Spleen (tissue), 11 donors: Measurements from ENCODE around the gene GREB1L. TPM values are rescaled to one million over a fixed set of nuclear protein-coding genes. Genes with fewer than 3 reads are reported as not detected.

Experiments used
- DNase-seq: peaks from one replicate; pipeline ENCODE4 v3.0.0-alpha.2; 2020
- H3K27ac ChIP-seq, 8 donors: fragments of 200-600 bp; sonication (generic) in 7 of 8; 1 replicate in 4 of 8; 2 replicates in 4 of 8; pipeline versions ENCODE4 v1.5.0 to v1.8.0; 2016 to 2021; ENCODE audit warnings: inconsistent platforms in 4 of 8, mild to moderate bottlenecking in 4 of 8, moderate library complexity in 1 of 8
- H3K27me3 ChIP-seq, 7 donors: fragments of 200-600 bp; sonication (generic) in 6 of 7; replicated peaks in 1 of 7; 1 replicate in 4 of 7; 2 replicates in 3 of 7; pipeline versions ENCODE4 v1.5.0 to v1.8.0; 2016 to 2021; ENCODE audit warnings: inconsistent platforms in 3 of 7, mild to moderate bottlenecking in 1 of 7
- H3K36me3 ChIP-seq, 6 donors: fragments of 200-600 bp; sonication (generic) in 5 of 6; 1 replicate in 4 of 6; 2 replicates in 2 of 6; pipeline versions ENCODE4 v1.5.0 to v1.8.0; 2016 to 2021; ENCODE audit warnings: inconsistent platforms in 2 of 6
- H3K4me1 ChIP-seq, 6 donors: fragments of 200-600 bp; sonication (generic) in 5 of 6; 1 replicate in 3 of 6; 2 replicates in 3 of 6; pipeline versions ENCODE4 v1.5.0 to v1.8.0; 2016 to 2021; ENCODE audit warnings: inconsistent platforms in 3 of 6
- H3K4me3 ChIP-seq, 8 donors: fragments of 200-600 bp; sonication (generic) in 7 of 8; 1 replicate in 4 of 8; 2 replicates in 4 of 8; pipeline versions ENCODE4 v1.5.0 to v1.8.0; 2016 to 2021; ENCODE audit warnings: inconsistent platforms in 4 of 8, mild to moderate bottlenecking in 4 of 8, moderate library complexity in 2 of 8
- H3K9me3 ChIP-seq, 8 donors: fragments of 200-600 bp; sonication (generic) in 7 of 8; 1 replicate in 4 of 8; 2 replicates in 4 of 8; pipeline versions ENCODE4 v1.5.0 to v1.8.0; 2016 to 2021; ENCODE audit warnings: inconsistent platforms in 4 of 8
- POLR2A ChIP-seq, 3 donors: fragments of 450-650 bp; IDR thresholded peaks; one replicate each; pipeline ENCODE4 v1.5.1; 2017; ENCODE audit warnings: antibody characterized with exemption in 3 of 3, mild to moderate bottlenecking in 1 of 3
- POLR2AphosphoS5 ChIP-seq, 3 donors: sonication (generic); formaldehyde crosslinking; IDR thresholded peaks; one replicate each; pipeline ENCODE4 v1.5.1; 2017; ENCODE audit warnings: antibody characterized with exemption in 3 of 3
- WGBS, 5 donors: extraction: QIAGEN DNeasy Blood & Tissue Kit in 3 of 5; methylation state at CpG; one replicate each; pipeline versions ENCODE4 v1.1.5 to v1.1.7; 2013 to 2018; 5-methylcytosine and 5-hydroxymethylcytosine counted together
- intact Hi-C: fragments of 100-400 bp; cut with DNase I; formaldehyde crosslinking; loops from one replicate; pipeline ENCODE4 v1.15.0; 2023; ENCODE audit warnings: low total_unique reads
- polyA plus RNA-seq, 3 donors: library from polyadenylated mRNA; stranded (reverse); fragments of 200-250 nt; gene quantifications; one replicate each; pipeline ENCODE4 v1.2.1, GENCODE V29; 2013
- total RNA-seq, 7 donors: library from RNA; depleted of rRNA in 3 of 7; stranded (reverse); fragments of >200 nt in 3 of 7; fragmentation: NEBNext Ultra II Directional in 4 of 7; extraction: Animal tissue kit (Norgen Biotek cat#: 25700) in 4 of 7; gene quantifications; one replicate each; pipeline versions ENCODE4 v1.1.0 to v1.2.1, GENCODE V29; 2016 to 2021
- TF ChIP-seq, protein P1 (sequence below), 11 experiments: fragments of 200-600 bp in 7 of 11; fragments of 450-650 bp in 4 of 11; sonication (generic) in 4 of 11; IDR thresholded peaks in 8 of 11; conservative IDR thresholded peaks in 3 of 11; 1 replicate in 7 of 11; 2 replicates in 4 of 11; pipeline versions ENCODE4 v1.4.0 to v1.8.0; 2016 to 2021; ENCODE audit warnings: antibody characterized with exemption in 11 of 11, inconsistent platforms in 4 of 11, mild to moderate bottlenecking in 1 of 11
- donor health status: healthy with polysubstance abuse.
- donor health status: DM: no; HTN: no; CAD: no; lungs with moderate emphysema.
- donor health status: DM: no; HTN: no; CAD: no.
- donor health status: Bipolar disorder and iron deficiency.
- donor health status: healthy.
- donor health status: DM: no; HTN: no; CAD: no.
- donor health status: DM: yes; HTN: yes; CAD: no.

The GREB1L gene
- total and polyA plus RNA-seq, 10 donors, result under 0.01 to 0.79 (median 0.57) TPM

DNA sequence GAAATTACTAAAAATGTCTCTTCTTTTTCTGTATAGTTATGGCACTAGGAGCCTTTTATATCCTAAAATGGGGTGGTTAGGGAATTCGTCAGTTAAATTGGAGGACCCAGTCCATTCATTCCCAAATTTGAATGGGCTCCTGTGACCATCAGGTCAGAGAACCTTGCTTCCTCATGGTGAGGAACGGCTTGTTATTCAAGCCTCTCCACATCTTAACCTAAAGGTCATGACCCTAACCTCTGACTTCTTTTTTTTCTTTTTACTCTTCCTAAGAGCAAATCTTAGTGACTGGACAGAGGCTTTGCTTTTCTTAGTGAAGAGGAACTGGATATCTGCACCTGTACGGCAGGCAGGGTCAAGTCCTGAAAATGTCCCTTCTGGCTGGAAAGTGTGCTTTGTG lies 53.1 kb downstream of the GREB1L start:
- intact Hi-C loops, result no loop called here

DNA sequence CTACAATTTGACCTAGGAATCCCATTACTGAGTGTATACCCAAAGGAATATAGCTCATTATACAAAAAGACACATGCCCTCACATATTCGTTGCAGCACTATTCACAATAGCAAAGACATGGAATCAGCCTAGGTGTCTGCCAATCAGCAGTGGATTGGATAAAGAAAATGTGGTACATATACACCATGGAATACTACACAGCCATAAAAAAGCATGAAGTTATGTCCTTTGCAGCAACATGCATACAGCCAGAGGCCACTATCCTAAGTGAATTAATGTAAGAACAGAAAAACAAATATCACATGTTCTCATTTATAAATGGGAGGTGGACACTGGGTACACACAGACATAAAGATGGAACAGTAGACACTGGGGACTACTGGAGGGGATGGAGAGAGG lies 54.0 kb downstream of the GREB1L start:
- no peak for DNase-seq
- 78 to 94% (median 89%) methylated on average over 1 of the region's 1 CpG for WGBS, 5 donors
- Histone ChIP-seq H3K27ac (no peak overlapping the region), H3K9me3 (peaks cover 0 to 5% (median 0%) of the 10 kb centered on the region in 8 donors), H3K4me3 (no peak overlapping the region), H3K27me3 (peaks cover 0 to 6% (median 0%) of the 10 kb centered on the region in 7 donors), H3K36me3 (no peaks in the 10 kb centered on the region), H3K4me1 (no peaks in the 10 kb centered on the region)
- intact Hi-C loops, result no loop called here
- TF ChIP-seq, protein P1, sequence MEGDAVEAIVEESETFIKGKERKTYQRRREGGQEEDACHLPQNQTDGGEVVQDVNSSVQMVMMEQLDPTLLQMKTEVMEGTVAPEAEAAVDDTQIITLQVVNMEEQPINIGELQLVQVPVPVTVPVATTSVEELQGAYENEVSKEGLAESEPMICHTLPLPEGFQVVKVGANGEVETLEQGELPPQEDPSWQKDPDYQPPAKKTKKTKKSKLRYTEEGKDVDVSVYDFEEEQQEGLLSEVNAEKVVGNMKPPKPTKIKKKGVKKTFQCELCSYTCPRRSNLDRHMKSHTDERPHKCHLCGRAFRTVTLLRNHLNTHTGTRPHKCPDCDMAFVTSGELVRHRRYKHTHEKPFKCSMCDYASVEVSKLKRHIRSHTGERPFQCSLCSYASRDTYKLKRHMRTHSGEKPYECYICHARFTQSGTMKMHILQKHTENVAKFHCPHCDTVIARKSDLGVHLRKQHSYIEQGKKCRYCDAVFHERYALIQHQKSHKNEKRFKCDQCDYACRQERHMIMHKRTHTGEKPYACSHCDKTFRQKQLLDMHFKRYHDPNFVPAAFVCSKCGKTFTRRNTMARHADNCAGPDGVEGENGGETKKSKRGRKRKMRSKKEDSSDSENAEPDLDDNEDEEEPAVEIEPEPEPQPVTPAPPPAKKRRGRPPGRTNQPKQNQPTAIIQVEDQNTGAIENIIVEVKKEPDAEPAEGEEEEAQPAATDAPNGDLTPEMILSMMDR (IDR thresholded peaks at IDR 0.05 in 8 of 11, conservative IDR thresholded peaks at IDR 0.05 in 3 of 11), result no peak
- no peak for TF ChIP-seq POLR2AphosphoS5 (IDR thresholded peaks at IDR 0.05)
- TF ChIP-seq POLR2A (IDR thresholded peaks at IDR 0.05), result no peak

More for the DNA sequence above, 53.1 kb downstream of the GREB1L start:
- peaks cover 0 to 7% (median 0%) of the 10 kb centered on the region in 7 donors for H3K27me3 ChIP-seq
- no peak overlapping the region for H3K27ac ChIP-seq
- no peak for DNase-seq
- no peaks in the 10 kb centered on the region for H3K36me3 ChIP-seq
- no peaks in the 10 kb centered on the region for H3K4me1 ChIP-seq
- H3K4me3 ChIP-seq, result no peak overlapping the region
- TF ChIP-seq POLR2A (IDR thresholded peaks at IDR 0.05) (no peak), POLR2AphosphoS5 (IDR thresholded peaks at IDR 0.05) (no peak)
- TF ChIP-seq, protein P1 (IDR thresholded peaks at IDR 0.05 in 8 of 11, conservative IDR thresholded peaks at IDR 0.05 in 3 of 11), result no peak
- WGBS, 5 donors, result 79 to 87% (median 80%) methylated on average over 3 of the region's 3 CpGs
- H3K9me3 ChIP-seq, result peaks cover 0 to 5% (median 0%) of the 10 kb centered on the region in 8 donors

DNA sequence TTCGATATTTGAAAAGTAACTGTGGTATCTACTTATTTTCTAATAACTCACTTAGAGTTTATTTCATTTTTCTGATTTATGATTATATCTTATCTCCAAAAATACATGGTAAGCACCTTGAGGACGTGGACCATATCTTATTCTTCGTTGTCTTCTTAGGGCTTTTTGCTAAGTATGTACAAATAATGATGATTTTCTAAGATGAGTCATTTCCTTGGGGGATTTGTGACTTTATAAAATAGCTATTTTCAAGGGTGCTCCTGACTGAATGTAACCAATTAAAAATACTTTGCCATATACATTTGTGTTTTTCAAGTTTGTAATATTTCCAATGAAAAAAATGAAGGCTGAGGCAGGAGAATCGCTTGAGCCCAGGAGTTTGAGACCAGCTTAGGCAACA lies 56.3 kb downstream of the GREB1L start:
- TF ChIP-seq, protein P1 (IDR thresholded peaks at IDR 0.05 in 8 of 11, conservative IDR thresholded peaks at IDR 0.05 in 3 of 11), result no peak
- no peak for TF ChIP-seq POLR2A (IDR thresholded peaks at IDR 0.05)
- TF ChIP-seq POLR2AphosphoS5 (IDR thresholded peaks at IDR 0.05), result no peak
- Histone ChIP-seq H3K36me3 (no peaks in the 10 kb centered on the region), H3K9me3 (peaks cover 0 to 5% (median 0%) of the 10 kb centered on the region in 8 donors), H3K27me3 (peaks cover 0 to 13% (median 0%) of the 10 kb centered on the region in 7 donors), H3K27ac (no peak overlapping the region), H3K4me1 (no peaks in the 10 kb centered on the region), H3K4me3 (no peak overlapping the region)
- 67 to 79% (median 75%) methylated on average over 4 of the region's 4 CpGs for WGBS, 5 donors
- intact Hi-C loops, result no loop called here
- no peak for DNase-seq

DNA sequence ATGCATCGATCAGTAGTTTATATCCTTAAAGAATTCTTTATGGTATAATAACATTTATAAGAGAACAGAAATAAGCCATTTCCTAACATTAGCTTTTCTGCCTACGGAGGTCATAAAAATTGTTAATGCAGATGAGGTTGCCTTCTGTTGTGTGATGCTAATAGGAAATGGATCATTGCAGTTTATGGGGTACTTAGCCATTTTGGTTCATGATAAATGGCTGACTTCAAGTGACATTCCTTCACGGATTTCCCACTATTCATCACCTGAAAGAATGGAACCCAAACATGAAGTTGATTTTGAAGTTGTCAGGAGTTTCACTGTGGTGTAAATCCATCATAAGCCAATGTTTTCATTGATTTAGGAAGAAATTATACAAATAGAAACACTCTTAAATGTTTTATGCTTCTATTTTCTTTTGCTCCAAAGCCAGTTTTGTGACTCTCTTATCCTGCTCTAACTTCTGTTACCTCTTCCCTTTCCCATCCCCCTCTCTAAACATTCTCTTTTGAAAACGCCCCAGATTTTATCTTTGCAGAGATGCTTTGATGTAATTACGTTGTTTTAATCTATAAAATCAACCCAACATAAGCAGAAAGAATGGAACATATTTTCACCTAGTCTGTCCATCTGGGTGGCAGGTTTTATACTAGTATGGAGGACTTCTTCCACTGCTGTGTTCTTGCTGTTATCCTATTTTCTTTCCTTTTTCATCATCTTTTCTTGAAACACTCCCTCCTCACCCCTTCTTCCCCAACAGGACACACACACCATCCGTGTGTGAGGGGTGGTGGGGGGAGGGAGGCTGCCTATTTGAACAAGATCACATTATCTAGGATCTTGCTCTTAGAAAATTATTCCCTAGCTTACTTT lies 58.2 kb downstream of the GREB1L start:
- Histone ChIP-seq H3K9me3 (peaks cover 0 to 5% (median 0%) of the 10 kb centered on the region in 8 donors), H3K4me3 (no peak overlapping the region), H3K27me3 (peaks cover 0 to 13% (median 0%) of the 10 kb centered on the region in 7 donors), H3K4me1 (no peaks in the 10 kb centered on the region), H3K36me3 (no peaks in the 10 kb centered on the region), H3K27ac (no peak overlapping the region)
- TF ChIP-seq, protein P1 (IDR thresholded peaks at IDR 0.05 in 8 of 11, conservative IDR thresholded peaks at IDR 0.05 in 3 of 11), result no peak
- TF ChIP-seq POLR2A (IDR thresholded peaks at IDR 0.05), result no peak
- no peak for DNase-seq
- intact Hi-C loops, result no loop called here
- WGBS, 5 donors, result 38 to 55% (median 44%) methylated on average over 6 of the region's 6 CpGs
